SK-N-DZ (cell line): ENCODE measurements around the gene HDLBP.
"Not testable (repeated sequence)": the region's sequence is repeated elsewhere in the genome, so short reads cannot be mapped to it uniquely, and the experiment has no call there.

Source experiments
- DNase-seq: peaks from one replicate; pipeline ENCODE4 v3.0.0-alpha.2; 2015; ENCODE audit warnings: low spot score

Gene HDLBP

GRCh38 chr2:241213041-241213440 is 102.4 kb downstream of the HDLBP start:
- DNase-seq = no peak

GRCh38 chr2:241211276-241211675 is 104.2 kb downstream of the HDLBP start:
- no peak for DNase-seq

- no peak for DNase-seq
These were observed 106.2 kb downstream of the HDLBP start for GRCh38 chr2:241209271-241209670.

- no peak for DNase-seq
These were observed 107.4 kb downstream of the HDLBP start for GRCh38 chr2:241208058-241208457.

- DNase-seq = no peak
These were observed 107.8 kb downstream of the HDLBP start for GRCh38 chr2:241207641-241208040.

- DNase-seq = no peak
These were observed 108.3 kb downstream of the HDLBP start for GRCh38 chr2:241207151-241207550.

- no peak for DNase-seq
These were observed 110.4 kb downstream of the HDLBP start for GRCh38 chr2:241205086-241205485.

- DNase-seq = no peak
These were observed 111.0 kb downstream of the HDLBP start for GRCh38 chr2:241204490-241204889.

- no peak for DNase-seq
These were observed 111.5 kb downstream of the HDLBP start for GRCh38 chr2:241204010-241204384.

- DNase-seq = no peak
These were observed 112.1 kb downstream of the HDLBP start for GRCh38 chr2:241203218-241204009.

- DNase-seq = no peak
These were observed 112.8 kb downstream of the HDLBP start for GRCh38 chr2:241202681-241203080.

- no peak for DNase-seq
These were observed 113.2 kb downstream of the HDLBP start for GRCh38 chr2:241202268-241202585.

- DNase-seq = no peak
These were observed 113.8 kb downstream of the HDLBP start for GRCh38 chr2:241201445-241202267.

GRCh38 chr2:241200822-241201395 is 114.6 kb downstream of the HDLBP start:
- DNase-seq = no peak

- no peak for DNase-seq
These were observed 115.3 kb downstream of the HDLBP start for GRCh38 chr2:241199897-241200821.

GRCh38 chr2:241199286-241199685 is 116.2 kb downstream of the HDLBP start:
- DNase-seq = no peak

GRCh38 chr2:241198381-241199279 is 116.8 kb downstream of the HDLBP start:
- no peak for DNase-seq

GRCh38 chr2:241197947-241198346 is 117.5 kb downstream of the HDLBP start:
- DNase-seq = no peak

GRCh38 chr2:241197246-241197645 is 118.2 kb downstream of the HDLBP start:
- not testable (repeated sequence) for DNase-seq

GRCh38 chr2:241195506-241196130 is 119.9 kb downstream of the HDLBP start:
- no peak for DNase-seq
